SU-DHL-6 (cell line): Measurements from ENCODE around the gene PLEKHM2.

Experiments
- EZH2phosphoT487 ChIP-seq: fragments of 200-600 bp; sonication (generic), shearing (Covaris generic); conservative IDR thresholded peaks from 2 replicates; pipeline ENCODE4 v1.6.1; 2018; ENCODE audit warnings: mild to moderate bottlenecking, antibody characterized with exemption, low read length, moderate library complexity, mixed read lengths
- TF ChIP-seq, protein P1 (sequence below): fragments of 200-600 bp; sonication (generic); IDR thresholded peaks from one replicate; pipeline ENCODE4 v1.5.1; 2017; ENCODE audit warnings: antibody characterized with exemption, mild to moderate bottlenecking, low read length, moderate library complexity; ENCODE audit not compliant: insufficient read depth, poor library complexity, severe bottlenecking

GRCh38 chr1:15636436-15636835 lies 47.7 kb upstream of the PLEKHM2 start:
- TF ChIP-seq, protein P1, sequence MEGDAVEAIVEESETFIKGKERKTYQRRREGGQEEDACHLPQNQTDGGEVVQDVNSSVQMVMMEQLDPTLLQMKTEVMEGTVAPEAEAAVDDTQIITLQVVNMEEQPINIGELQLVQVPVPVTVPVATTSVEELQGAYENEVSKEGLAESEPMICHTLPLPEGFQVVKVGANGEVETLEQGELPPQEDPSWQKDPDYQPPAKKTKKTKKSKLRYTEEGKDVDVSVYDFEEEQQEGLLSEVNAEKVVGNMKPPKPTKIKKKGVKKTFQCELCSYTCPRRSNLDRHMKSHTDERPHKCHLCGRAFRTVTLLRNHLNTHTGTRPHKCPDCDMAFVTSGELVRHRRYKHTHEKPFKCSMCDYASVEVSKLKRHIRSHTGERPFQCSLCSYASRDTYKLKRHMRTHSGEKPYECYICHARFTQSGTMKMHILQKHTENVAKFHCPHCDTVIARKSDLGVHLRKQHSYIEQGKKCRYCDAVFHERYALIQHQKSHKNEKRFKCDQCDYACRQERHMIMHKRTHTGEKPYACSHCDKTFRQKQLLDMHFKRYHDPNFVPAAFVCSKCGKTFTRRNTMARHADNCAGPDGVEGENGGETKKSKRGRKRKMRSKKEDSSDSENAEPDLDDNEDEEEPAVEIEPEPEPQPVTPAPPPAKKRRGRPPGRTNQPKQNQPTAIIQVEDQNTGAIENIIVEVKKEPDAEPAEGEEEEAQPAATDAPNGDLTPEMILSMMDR, result no peak
- TF ChIP-seq EZH2phosphoT487, result no peak
